ENCODE data around the gene PDGFRB.

GRCh38 chr5:150131978-150132694 lies 23.5 kb downstream of the PDGFRB start:
- TF ChIP-seq ZNF24 (tag by site-specific recombination; IDR thresholded peaks at IDR 0.05) (no peak), CTCF (tag by site-specific recombination; IDR thresholded peaks at IDR 0.05) (no peak), GLI2 (tag by site-specific recombination; IDR thresholded peaks at IDR 0.05; ENCODE audit: borderline replicate concordance, low read depth) (no peak)

Measured in HEK293 (cell line).